Measurements from ENCODE around the gene PRC1. TPM values are rescaled to one million over a fixed set of nuclear protein-coding genes. Genes with fewer than 3 reads are reported as not detected.

PRC1 gene
- total and polyA plus RNA-seq, 2 of the 13 experiments (the other 11 are each of a cell fraction or from before 2014, with no cell fraction given), result 137 to 162 TPM

DNA sequence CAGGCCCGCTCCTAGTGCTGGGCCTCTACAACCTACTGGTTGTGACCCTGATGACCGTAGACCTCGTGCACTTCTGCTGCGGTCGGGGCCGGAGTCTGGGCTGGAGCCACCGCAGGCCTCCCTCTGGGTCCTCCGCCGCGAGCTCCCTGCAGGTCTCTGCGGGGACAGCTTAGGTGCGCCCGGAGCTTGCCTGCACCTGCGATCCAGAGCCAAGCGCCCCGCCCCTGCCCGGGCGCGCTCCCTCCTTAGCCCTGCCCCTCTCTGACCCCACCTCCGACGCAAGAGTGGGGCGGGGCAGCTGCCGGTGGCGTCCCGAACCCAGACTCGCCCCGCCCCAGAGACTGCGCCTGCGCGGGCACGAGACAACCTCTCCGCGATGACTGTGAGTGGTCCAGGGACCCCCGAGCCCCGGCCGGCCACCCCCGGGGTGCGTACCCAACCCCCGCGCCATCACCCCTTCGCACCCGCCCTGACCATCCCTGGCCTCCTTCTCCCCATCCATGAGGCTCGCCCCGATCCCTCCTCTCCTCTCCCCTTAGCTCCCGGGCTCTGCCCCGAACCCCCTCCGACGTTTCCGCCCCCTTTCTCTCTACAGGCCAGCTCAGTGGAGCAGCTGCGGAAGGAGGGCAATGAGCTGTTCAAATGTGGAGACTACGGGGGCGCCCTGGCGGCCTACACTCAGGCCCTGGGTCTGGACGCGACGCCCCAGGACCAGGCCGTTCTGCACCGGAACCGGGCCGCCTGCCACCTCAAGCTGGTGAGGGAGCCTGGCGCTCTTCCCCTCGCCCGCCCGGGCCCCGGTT lies 59.2 kb downstream of the PRC1 start, which contains the start of gene UNC45A (continued):
- TF ChIP-seq, protein P1, sequence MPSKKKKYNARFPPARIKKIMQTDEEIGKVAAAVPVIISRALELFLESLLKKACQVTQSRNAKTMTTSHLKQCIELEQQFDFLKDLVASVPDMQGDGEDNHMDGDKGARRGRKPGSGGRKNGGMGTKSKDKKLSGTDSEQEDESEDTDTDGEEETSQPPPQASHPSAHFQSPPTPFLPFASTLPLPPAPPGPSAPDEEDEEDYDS (CRISPR knock-in tag; IDR thresholded peaks at IDR 0.05), result peak; percentile 87
- TF ChIP-seq, protein P2, sequence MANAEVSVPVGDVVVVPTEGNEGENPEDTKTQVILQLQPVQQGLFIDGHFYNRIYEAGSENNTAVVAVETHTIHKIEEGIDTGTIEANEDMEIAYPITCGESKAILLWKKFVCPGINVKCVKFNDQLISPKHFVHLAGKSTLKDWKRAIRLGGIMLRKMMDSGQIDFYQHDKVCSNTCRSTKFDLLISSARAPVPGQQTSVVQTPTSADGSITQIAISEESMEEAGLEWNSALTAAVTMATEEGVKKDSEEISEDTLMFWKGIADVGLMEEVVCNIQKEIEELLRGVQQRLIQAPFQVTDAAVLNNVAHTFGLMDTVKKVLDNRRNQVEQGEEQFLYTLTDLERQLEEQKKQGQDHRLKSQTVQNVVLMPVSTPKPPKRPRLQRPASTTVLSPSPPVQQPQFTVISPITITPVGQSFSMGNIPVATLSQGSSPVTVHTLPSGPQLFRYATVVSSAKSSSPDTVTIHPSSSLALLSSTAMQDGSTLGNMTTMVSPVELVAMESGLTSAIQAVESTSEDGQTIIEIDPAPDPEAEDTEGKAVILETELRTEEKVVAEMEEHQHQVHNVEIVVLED (CRISPR knock-in tag; IDR thresholded peaks at IDR 0.05; ENCODE audit: borderline replicate concordance), result peak; percentile 61
- TF ChIP-seq NAIF1 (CRISPR knock-in tag; IDR thresholded peaks at IDR 0.05; ENCODE audit: borderline replicate concordance) (0 out of 2 replicates have a peak, but pooled peaks have one; percentile 29), HDAC1 (CRISPR knock-in tag; IDR thresholded peaks at IDR 0.05) (peak; percentile 51)
- TF ChIP-seq, protein P3, sequence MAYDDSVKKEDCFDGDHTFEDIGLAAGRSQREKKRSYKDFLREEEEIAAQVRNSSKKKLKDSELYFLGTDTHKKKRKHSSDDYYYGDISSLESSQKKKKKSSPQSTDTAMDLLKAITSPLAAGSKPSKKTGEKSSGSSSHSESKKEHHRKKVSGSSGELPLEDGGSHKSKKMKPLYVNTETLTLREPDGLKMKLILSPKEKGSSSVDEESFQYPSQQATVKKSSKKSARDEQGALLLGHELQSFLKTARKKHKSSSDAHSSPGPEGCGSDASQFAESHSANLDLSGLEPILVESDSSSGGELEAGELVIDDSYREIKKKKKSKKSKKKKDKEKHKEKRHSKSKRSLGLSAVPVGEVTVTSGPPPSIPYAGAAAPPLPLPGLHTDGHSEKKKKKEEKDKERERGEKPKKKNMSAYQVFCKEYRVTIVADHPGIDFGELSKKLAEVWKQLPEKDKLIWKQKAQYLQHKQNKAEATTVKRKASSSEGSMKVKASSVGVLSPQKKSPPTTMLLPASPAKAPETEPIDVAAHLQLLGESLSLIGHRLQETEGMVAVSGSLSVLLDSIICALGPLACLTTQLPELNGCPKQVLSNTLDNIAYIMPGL (CRISPR knock-in tag; IDR thresholded peaks at IDR 0.05; ENCODE audit: borderline replicate concordance in 1 of 2, low read depth in 1 of 2), result peak; percentile 11 to 38; a peak in 1 of 4 replicates
- TF ChIP-seq, protein P4, sequence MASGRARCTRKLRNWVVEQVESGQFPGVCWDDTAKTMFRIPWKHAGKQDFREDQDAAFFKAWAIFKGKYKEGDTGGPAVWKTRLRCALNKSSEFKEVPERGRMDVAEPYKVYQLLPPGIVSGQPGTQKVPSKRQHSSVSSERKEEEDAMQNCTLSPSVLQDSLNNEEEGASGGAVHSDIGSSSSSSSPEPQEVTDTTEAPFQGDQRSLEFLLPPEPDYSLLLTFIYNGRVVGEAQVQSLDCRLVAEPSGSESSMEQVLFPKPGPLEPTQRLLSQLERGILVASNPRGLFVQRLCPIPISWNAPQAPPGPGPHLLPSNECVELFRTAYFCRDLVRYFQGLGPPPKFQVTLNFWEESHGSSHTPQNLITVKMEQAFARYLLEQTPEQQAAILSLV (CRISPR knock-in tag; IDR thresholded peaks at IDR 0.05; ENCODE audit: borderline replicate concordance), result 0 out of 2 replicates have a peak, but pooled peaks have one; percentile 26
- TF ChIP-seq, protein P5, sequence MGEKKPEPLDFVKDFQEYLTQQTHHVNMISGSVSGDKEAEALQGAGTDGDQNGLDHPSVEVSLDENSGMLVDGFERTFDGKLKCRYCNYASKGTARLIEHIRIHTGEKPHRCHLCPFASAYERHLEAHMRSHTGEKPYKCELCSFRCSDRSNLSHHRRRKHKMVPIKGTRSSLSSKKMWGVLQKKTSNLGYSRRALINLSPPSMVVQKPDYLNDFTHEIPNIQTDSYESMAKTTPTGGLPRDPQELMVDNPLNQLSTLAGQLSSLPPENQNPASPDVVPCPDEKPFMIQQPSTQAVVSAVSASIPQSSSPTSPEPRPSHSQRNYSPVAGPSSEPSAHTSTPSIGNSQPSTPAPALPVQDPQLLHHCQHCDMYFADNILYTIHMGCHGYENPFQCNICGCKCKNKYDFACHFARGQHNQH (CRISPR knock-in tag; IDR thresholded peaks at IDR 0.05), result peak; percentile 62
- TF ChIP-seq, protein P6, sequence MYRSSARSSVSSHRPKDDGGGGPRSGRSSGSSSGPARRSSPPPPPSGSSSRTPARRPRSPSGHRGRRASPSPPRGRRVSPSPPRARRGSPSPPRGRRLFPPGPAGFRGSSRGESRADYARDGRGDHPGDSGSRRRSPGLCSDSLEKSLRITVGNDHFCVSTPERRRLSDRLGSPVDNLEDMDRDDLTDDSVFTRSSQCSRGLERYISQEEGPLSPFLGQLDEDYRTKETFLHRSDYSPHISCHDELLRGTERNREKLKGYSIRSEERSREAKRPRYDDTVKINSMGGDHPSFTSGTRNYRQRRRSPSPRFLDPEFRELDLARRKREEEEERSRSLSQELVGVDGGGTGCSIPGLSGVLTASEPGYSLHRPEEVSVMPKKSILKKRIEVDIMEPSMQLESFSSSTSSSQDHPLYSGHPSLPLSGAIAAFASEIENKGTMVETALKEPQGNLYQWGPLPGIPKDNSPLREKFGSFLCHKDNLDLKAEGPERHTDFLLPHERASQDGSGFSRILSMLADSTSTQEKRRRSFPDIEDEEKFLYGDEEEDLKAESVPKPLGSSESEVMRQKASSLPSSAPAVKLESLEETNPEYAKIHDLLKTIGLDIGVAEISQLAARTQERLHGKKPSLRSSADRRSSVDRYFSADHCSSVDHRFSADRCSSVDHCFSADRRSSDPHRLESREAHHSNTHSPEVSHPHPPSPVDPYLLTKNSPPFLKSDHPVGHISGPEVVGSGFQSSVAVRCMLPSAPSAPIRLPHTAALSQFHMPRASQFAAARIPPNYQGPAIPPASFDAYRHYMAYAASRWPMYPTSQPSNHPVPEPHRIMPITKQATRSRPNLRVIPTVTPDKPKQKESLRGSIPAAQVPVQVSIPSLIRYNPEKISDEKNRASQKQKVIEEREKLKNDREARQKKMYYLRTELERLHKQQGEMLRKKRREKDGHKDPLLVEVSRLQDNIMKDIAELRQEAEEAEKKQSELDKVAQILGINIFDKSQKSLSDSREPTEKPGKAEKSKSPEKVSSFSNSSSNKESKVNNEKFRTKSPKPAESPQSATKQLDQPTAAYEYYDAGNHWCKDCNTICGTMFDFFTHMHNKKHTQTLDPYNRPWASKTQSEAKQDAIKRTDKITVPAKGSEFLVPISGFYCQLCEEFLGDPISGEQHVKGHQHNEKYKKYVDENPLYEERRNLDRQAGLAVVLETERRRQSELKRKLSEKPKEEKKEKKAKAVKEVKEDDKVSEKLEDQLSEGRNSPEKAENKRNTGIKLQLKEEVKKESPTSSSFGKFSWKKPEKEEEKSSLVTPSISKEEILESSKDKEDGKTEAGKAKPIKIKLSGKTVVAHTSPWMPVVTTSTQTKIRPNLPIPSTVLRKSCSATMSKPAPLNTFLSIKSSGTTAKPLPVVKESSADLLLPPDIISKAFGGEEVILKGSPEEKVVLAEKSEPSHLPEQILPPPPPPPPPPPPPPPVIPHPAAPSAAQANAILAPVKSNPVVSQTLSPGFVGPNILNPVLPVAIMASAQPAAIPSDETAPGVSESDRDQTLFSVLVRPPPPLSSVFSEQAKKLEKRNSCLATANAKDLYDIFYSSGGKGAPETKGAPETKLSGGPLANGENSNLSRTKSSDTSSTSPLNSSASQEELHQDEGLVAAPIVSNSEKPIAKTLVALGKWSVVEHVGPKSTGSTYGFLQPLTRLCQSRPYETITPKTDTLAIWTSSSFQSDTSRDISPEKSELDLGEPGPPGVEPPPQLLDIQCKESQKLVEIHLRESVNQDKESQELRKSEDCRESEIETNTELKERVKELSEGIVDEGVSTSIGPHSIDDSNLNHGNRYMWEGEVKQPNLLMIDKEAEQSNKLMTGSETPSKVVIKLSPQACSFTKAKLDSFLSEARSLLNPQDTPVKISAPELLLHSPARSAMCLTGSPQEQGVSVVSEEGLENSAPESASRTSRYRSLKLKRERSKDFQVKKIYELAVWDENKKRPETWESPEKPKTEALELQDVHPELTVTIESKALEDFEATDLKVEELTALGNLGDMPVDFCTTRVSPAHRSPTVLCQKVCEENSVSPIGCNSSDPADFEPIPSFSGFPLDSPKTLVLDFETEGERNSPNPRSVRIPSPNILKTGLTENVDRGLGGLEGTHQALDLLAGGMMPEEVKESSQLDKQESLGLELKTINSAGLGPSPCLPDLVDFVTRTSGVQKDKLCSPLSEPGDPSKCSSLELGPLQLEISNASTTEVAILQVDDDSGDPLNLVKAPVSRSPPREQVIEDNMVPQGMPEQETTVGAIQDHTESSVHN (CRISPR knock-in tag; IDR thresholded peaks at IDR 0.05), result peak; percentile 17; the same call in 1 of the 2 replicates
- TF ChIP-seq, protein P7, sequence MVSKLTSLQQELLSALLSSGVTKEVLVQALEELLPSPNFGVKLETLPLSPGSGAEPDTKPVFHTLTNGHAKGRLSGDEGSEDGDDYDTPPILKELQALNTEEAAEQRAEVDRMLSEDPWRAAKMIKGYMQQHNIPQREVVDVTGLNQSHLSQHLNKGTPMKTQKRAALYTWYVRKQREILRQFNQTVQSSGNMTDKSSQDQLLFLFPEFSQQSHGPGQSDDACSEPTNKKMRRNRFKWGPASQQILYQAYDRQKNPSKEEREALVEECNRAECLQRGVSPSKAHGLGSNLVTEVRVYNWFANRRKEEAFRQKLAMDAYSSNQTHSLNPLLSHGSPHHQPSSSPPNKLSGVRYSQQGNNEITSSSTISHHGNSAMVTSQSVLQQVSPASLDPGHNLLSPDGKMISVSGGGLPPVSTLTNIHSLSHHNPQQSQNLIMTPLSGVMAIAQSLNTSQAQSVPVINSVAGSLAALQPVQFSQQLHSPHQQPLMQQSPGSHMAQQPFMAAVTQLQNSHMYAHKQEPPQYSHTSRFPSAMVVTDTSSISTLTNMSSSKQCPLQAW (CRISPR knock-in tag; IDR thresholded peaks at IDR 0.05), result 0 out of 2 replicates have a peak, but pooled peaks have one; percentile 63

All from HepG2 (cell line).